GM06990 (cell line): ENCODE results near the gene CNIH3.
A peak's percentile ranks its signal among the peaks of the same experiment; 100 is the strongest.

ENCODE experiments used
- DNase-seq: peaks from one replicate; pipeline ENCODE4 v3.0.0-alpha.2; 2011; ENCODE audit not compliant: insufficient read length; ENCODE audit errors: extremely low read depth
- H3K27me3 ChIP-seq: replicated peaks from 2 replicates; pipeline ENCODE4 v1.6.0; 2011; ENCODE audit warnings: low read length; ENCODE audit not compliant: control insufficient read depth, insufficient read depth
- H3K36me3 ChIP-seq: 2 replicates; pipeline ENCODE4 v1.5.1; 2011; ENCODE audit warnings: low read length; ENCODE audit not compliant: control insufficient read depth, insufficient read depth
- H3K4me3 ChIP-seq: replicated peaks from 2 replicates; pipeline ENCODE4 v1.5.1; 2011; ENCODE audit warnings: low read depth, mild to moderate bottlenecking, control low read depth, low read length
- TF ChIP-seq, protein P1 (sequence below): IDR thresholded peaks from 2 replicates; pipeline ENCODE4 v1.5.1; 2011; ENCODE audit warnings: low read length, control low read depth, mild to moderate bottlenecking, inconsistent platforms; ENCODE audit not compliant: insufficient read depth, poor library complexity, severe bottlenecking

Gene CNIH3

DNA sequence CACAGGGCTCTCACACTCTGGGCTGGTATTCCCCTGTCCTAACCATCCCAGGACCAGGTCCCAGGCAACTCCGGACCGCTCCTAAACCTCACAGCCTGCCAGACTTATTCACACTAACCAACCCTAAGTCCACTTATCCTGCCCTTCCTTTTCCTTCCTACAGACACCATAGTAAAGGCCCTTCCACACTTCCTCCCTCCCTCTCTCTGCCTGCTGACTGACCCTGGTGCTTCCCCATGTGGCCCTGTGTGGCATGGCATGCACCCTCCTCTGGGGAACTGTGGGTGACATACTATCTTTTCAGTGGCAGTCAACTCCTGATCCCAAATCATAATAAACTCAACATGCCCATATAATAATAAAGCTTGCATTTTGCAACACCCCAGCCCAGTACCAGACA lies 158.3 kb downstream of the CNIH3 start:
- no peak overlapping the region for H3K4me3 ChIP-seq
- DNase-seq, result no peak
- TF ChIP-seq, protein P1, sequence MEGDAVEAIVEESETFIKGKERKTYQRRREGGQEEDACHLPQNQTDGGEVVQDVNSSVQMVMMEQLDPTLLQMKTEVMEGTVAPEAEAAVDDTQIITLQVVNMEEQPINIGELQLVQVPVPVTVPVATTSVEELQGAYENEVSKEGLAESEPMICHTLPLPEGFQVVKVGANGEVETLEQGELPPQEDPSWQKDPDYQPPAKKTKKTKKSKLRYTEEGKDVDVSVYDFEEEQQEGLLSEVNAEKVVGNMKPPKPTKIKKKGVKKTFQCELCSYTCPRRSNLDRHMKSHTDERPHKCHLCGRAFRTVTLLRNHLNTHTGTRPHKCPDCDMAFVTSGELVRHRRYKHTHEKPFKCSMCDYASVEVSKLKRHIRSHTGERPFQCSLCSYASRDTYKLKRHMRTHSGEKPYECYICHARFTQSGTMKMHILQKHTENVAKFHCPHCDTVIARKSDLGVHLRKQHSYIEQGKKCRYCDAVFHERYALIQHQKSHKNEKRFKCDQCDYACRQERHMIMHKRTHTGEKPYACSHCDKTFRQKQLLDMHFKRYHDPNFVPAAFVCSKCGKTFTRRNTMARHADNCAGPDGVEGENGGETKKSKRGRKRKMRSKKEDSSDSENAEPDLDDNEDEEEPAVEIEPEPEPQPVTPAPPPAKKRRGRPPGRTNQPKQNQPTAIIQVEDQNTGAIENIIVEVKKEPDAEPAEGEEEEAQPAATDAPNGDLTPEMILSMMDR, result peak; percentile 58
- H3K27me3 ChIP-seq, result no peaks in the 10 kb centered on the region
- H3K36me3 ChIP-seq, result no peaks in the 10 kb centered on the region

GRCh38 chr1:224777180-224777579 lies 161.1 kb downstream of the CNIH3 start:
- Histone ChIP-seq H3K27me3 (no peaks in the 10 kb centered on the region), H3K4me3 (no peak overlapping the region), H3K36me3 (no peaks in the 10 kb centered on the region)
- TF ChIP-seq, protein P1, result no peak
- no peak for DNase-seq

DNA sequence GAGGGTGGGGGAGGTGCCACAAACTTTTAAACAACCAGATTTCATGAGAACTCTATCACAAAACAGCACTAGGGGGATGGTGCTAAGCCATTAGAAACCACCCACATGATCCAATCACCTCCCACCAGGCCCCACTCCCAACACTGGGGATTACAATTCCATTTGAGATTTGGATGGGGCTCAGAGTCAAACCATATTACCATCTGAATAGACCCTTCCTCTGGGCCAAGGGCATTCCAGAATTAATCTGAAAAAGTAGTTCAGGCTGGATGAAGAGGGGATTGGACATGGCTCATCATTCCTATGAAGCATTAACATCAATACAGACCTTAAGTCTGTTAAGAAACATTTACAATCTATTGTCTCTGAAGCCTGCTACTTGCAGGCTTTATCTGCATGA lies 163.4 kb downstream of the CNIH3 start:
- Histone ChIP-seq H3K36me3 (no peaks in the 10 kb centered on the region), H3K4me3 (no peak overlapping the region), H3K27me3 (no peaks in the 10 kb centered on the region)
- TF ChIP-seq, protein P1, result no peak
- DNase-seq, result no peak

DNA sequence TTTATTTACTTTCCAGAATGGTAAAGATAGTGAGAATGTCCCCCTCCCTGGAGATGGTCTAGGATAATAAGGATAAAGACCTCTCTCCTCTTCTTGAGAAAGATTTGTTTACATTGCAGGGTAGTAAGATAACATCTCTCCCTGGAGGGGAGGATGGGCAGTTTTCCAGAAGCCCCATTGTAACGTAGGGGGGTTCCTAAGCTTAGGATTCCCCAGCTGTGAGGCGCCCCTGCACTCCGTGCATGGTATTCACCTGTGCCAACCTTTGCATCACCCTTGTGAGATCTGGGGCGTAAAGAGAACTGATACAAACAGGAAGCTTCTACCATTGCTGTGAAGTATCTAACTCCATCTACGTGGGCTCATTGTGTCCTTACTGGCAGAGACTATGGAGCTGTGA lies 164.6 kb downstream of the CNIH3 start:
- Histone ChIP-seq H3K27me3 (no peaks in the 10 kb centered on the region), H3K36me3 (no peaks in the 10 kb centered on the region), H3K4me3 (no peak overlapping the region)
- TF ChIP-seq, protein P1, result no peak
- no peak for DNase-seq

- DNase-seq, result no peak
- no peaks in the 10 kb centered on the region for H3K36me3 ChIP-seq
Observed at GRCh38 chr1:224781800-224782199, 165.7 kb downstream of the CNIH3 start.

More at GRCh38 chr1:224781800-224782199, 165.7 kb downstream of the CNIH3 start:
- Histone ChIP-seq H3K27me3 (no peaks in the 10 kb centered on the region), H3K4me3 (no peak overlapping the region)
- TF ChIP-seq, protein P1, result no peak
